ENCODE data around the gene NWD2.

DNA sequence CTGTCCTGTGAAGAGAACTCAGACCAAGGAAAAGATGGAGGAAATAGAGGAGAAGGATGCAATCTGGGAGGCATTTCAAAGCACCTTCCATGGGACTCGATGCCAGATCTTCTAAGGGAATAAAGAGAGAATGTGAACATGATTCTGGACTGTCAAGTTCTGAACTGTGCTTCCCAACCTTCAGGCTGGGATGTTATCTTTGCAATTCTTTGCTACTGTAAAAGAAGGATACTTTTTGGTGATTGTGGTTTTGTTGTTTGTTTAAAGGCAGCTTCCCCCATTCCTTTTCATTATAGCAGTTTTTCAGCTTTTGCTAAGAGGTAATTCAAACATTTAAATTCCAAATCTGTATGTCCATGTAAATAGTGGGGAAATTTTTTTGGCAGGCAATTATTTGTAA, 217.3 kb downstream of the NWD2 start:
- TF ChIP-seq CTCF (conservative IDR thresholded peaks at IDR 0.05) (no peak), EZH2 (IDR thresholded peaks at IDR 0.05; ENCODE audit: low read depth) (no peak)
